ENCODE results near the gene HECW1.

Gene HECW1

GRCh38 chr7:43469051-43469450, 356.6 kb downstream of the HECW1 start:
- Histone ChIP-seq H3K4me1 (peaks cover 9 to 38% (median 27%) of the 10 kb centered on the region in 10 experiments; a peak in 16 of 20 replicates), H3K9ac (no peak overlapping the region), H4K20me1 (no peaks in the 10 kb centered on the region), H3K4me2 (peak overlapping the region in 6 of 11 experiments; percentile 1 to 36 (median 24); a peak in 5 of 22 replicates), H3K4me3 (no peak overlapping the region), H3K27me3 (no peaks in the 10 kb centered on the region), H3K27ac (peak overlapping the region in 3 of 11 experiments; percentile 1 to 22 (median 21); a peak in 3 of 22 replicates), H3K36me3 (peaks cover 0 to 19% (median 0%) of the 10 kb centered on the region in 11 experiments; a peak in 6 of 22 replicates), H3K9me3 (replicated peaks in 1 of 11) (0 out of 22 replicates have a peak, but pooled peaks cover 0 to 3% (median 0%) of the 10 kb centered on the region in 11 experiments)
- TF ChIP-seq Cebpa-rat (IDR thresholded peaks at IDR 0.05): 0 out of 22 replicates have a peak, but pooled peaks of 1 of the 11 experiments have one; percentile 8

- H3K36me3 ChIP-seq: peaks cover 0 to 19% (median 0%) of the 10 kb centered on the region in 11 experiments; a peak in 6 of 22 replicates
- no peak overlapping the region for H3K4me3 ChIP-seq
- H3K27me3 ChIP-seq: no peaks in the 10 kb centered on the region
- peak overlapping the region in 5 of 11 experiments; percentile 30 to 52 (median 44); a peak in 7 of 22 replicates for H3K27ac ChIP-seq
- no peak for TF ChIP-seq Cebpa-rat (IDR thresholded peaks at IDR 0.05)
- peaks cover 9 to 38% (median 27%) of the 10 kb centered on the region in 10 experiments; a peak in 16 of 20 replicates for H3K4me1 ChIP-seq
- 0 out of 22 replicates have a peak, but pooled peaks cover 0 to 3% (median 0%) of the 10 kb centered on the region in 11 experiments for H3K9me3 ChIP-seq (replicated peaks in 1 of 11)
- peak overlapping the region in 6 of 11 experiments; percentile 1 to 36 (median 24); a peak in 5 of 22 replicates for H3K4me2 ChIP-seq
- no peak overlapping the region for H3K9ac ChIP-seq
- no peaks in the 10 kb centered on the region for H4K20me1 ChIP-seq
Measured at GRCh38 chr7:43470110-43470509, 357.7 kb downstream of the HECW1 start.

- Histone ChIP-seq H3K36me3 (peaks cover 0 to 20% (median 6%) of the 10 kb centered on the region in 11 experiments; a peak in 9 of 22 replicates), H3K4me2 (no peak overlapping the region)
Measured at GRCh38 chr7:43475983-43476382, 363.5 kb downstream of the HECW1 start.

GRCh38 chr7:43476896-43477295, 364.4 kb downstream of the HECW1 start:
- H3K9ac ChIP-seq: no peak overlapping the region
- peaks cover 4 to 12% (median 9%) of the 10 kb centered on the region in 11 experiments; a peak in 13 of 22 replicates for H3K9me3 ChIP-seq (replicated peaks in 1 of 11)
- H3K4me3 ChIP-seq: no peak overlapping the region
- H3K36me3 ChIP-seq: peaks cover 0 to 22% (median 6%) of the 10 kb centered on the region in 11 experiments; a peak in 9 of 22 replicates
- no peaks in the 10 kb centered on the region for H4K20me1 ChIP-seq
- H3K27me3 ChIP-seq: no peaks in the 10 kb centered on the region
- H3K4me1 ChIP-seq: peaks cover 4 to 12% (median 10%) of the 10 kb centered on the region in 10 experiments; a peak in 15 of 20 replicates
- no peak overlapping the region for H3K27ac ChIP-seq
- no peak overlapping the region for H3K4me2 ChIP-seq
- TF ChIP-seq Cebpa-rat (IDR thresholded peaks at IDR 0.05): no peak

More at GRCh38 chr7:43475983-43476382, 363.5 kb downstream of the HECW1 start:
- Histone ChIP-seq H4K20me1 (no peaks in the 10 kb centered on the region), H3K4me1 (peaks cover 9 to 21% (median 18%) of the 10 kb centered on the region in 10 experiments; a peak in 16 of 20 replicates), H3K27me3 (no peaks in the 10 kb centered on the region), H3K9me3 (replicated peaks in 1 of 11) (peaks cover 4 to 12% (median 9%) of the 10 kb centered on the region in 11 experiments; a peak in 13 of 22 replicates), H3K9ac (no peak overlapping the region), H3K4me3 (no peak overlapping the region), H3K27ac (no peak overlapping the region)
- TF ChIP-seq Cebpa-rat (IDR thresholded peaks at IDR 0.05): no peak

- no peak overlapping the region for H3K9ac ChIP-seq
- no peak overlapping the region for H3K4me2 ChIP-seq
- H3K4me3 ChIP-seq: no peak overlapping the region
- TF ChIP-seq Cebpa-rat (IDR thresholded peaks at IDR 0.05): no peak
- peaks cover 0 to 11% (median 5%) of the 10 kb centered on the region in 10 experiments; a peak in 6 of 20 replicates for H3K4me1 ChIP-seq
- no peak overlapping the region for H3K27ac ChIP-seq
- no peaks in the 10 kb centered on the region for H4K20me1 ChIP-seq
- H3K27me3 ChIP-seq: no peaks in the 10 kb centered on the region
- peaks cover 4 to 12% (median 9%) of the 10 kb centered on the region in 11 experiments; a peak in 13 of 22 replicates for H3K9me3 ChIP-seq (replicated peaks in 1 of 11)
- H3K36me3 ChIP-seq: peaks cover 0 to 22% (median 6%) of the 10 kb centered on the region in 11 experiments; a peak in 9 of 22 replicates
Measured at GRCh38 chr7:43479042-43479441, 366.6 kb downstream of the HECW1 start.

- H3K27me3 ChIP-seq: no peaks in the 10 kb centered on the region
- H3K36me3 ChIP-seq: peaks cover 0 to 22% (median 6%) of the 10 kb centered on the region in 11 experiments; a peak in 9 of 22 replicates
- no peak overlapping the region for H3K9ac ChIP-seq
- H3K4me2 ChIP-seq: no peak overlapping the region
- TF ChIP-seq Cebpa-rat (IDR thresholded peaks at IDR 0.05): no peak
- H3K9me3 ChIP-seq (replicated peaks in 1 of 11): peaks cover 4 to 12% (median 9%) of the 10 kb centered on the region in 11 experiments; a peak in 13 of 22 replicates
- no peak overlapping the region for H3K27ac ChIP-seq
- H4K20me1 ChIP-seq: no peaks in the 10 kb centered on the region
- H3K4me3 ChIP-seq: no peak overlapping the region
- H3K4me1 ChIP-seq: peaks cover 0 to 11% (median 7%) of the 10 kb centered on the region in 10 experiments; a peak in 6 of 20 replicates
Measured at GRCh38 chr7:43479543-43479942, 367.1 kb downstream of the HECW1 start.

GRCh38 chr7:43480581-43480980, 368.1 kb downstream of the HECW1 start:
- H3K4me2 ChIP-seq: no peak overlapping the region
- no peak overlapping the region for H3K4me3 ChIP-seq
- H3K4me1 ChIP-seq: peaks cover 0 to 14% (median 7%) of the 10 kb centered on the region in 10 experiments; a peak in 8 of 20 replicates
- no peaks in the 10 kb centered on the region for H3K27me3 ChIP-seq
- no peaks in the 10 kb centered on the region for H4K20me1 ChIP-seq
- H3K36me3 ChIP-seq: peaks cover 0 to 22% (median 6%) of the 10 kb centered on the region in 11 experiments; a peak in 9 of 22 replicates
- H3K9ac ChIP-seq: no peak overlapping the region
- TF ChIP-seq Cebpa-rat (IDR thresholded peaks at IDR 0.05): no peak
- peaks cover 4 to 12% (median 9%) of the 10 kb centered on the region in 11 experiments; a peak in 13 of 22 replicates for H3K9me3 ChIP-seq (replicated peaks in 1 of 11)
- no peak overlapping the region for H3K27ac ChIP-seq

- H3K4me1 ChIP-seq: peaks cover 0 to 17% (median 8%) of the 10 kb centered on the region in 10 experiments; a peak in 11 of 20 replicates
- H3K27ac ChIP-seq: no peak overlapping the region
- H3K27me3 ChIP-seq: no peaks in the 10 kb centered on the region
- no peak overlapping the region for H3K9ac ChIP-seq
- no peak overlapping the region for H3K4me3 ChIP-seq
- no peak overlapping the region for H3K4me2 ChIP-seq
- peaks cover 4 to 12% (median 9%) of the 10 kb centered on the region in 11 experiments; a peak in 13 of 22 replicates for H3K9me3 ChIP-seq (replicated peaks in 1 of 11)
- peaks cover 0 to 27% (median 6%) of the 10 kb centered on the region in 11 experiments; a peak in 10 of 22 replicates for H3K36me3 ChIP-seq
- no peaks in the 10 kb centered on the region for H4K20me1 ChIP-seq
- no peak for TF ChIP-seq Cebpa-rat (IDR thresholded peaks at IDR 0.05)
Measured at GRCh38 chr7:43481902-43482678, 369.6 kb downstream of the HECW1 start.

Measured in BLaER1 treated with 17β-estradiol and CSF1 and Interleukin-3, amounts not matched to agents 10 nM and 100 nM (cell line).